Keratinocyte (primary cell): Measurements from ENCODE around the gene SLC25A43. TPM values are rescaled to one million over a fixed set of nuclear protein-coding genes. Genes with fewer than 3 reads are reported as not detected.

ENCODE experiments used
- DNase-seq: peaks from one replicate; pipeline ENCODE4 v3.0.0-alpha.2; 2011; ENCODE audit warnings: low read depth, missing footprints, low spot score
- FAIRE-seq: peaks from 2 replicates; lab custom pipeline; 2011; peaks lifted over from hg19 to GRCh38; lab: Jason Lieb, UNC
- H2AFZ ChIP-seq: 2 replicates; pipeline ENCODE4 v1.6.0; 2012; ENCODE audit warnings: low read length, control low read depth, inconsistent platforms; ENCODE audit not compliant: control insufficient read depth
- H3K27ac ChIP-seq: 2 replicates; pipeline ENCODE4 v1.5.1; 2011; ENCODE audit warnings: low read length; ENCODE audit not compliant: control insufficient read depth, insufficient read depth
- H3K27me3 ChIP-seq: 3 replicates; pipeline ENCODE4 v1.6.0; 2011; ENCODE audit warnings: low read length; ENCODE audit not compliant: control insufficient read depth, insufficient read depth; ENCODE audit errors: extremely low read depth
- H3K36me3 ChIP-seq, 2 experiments: 2 replicates in 1 of 2; 3 replicates in 1 of 2; pipeline ENCODE4 v1.5.1; 2011; ENCODE audit warnings: low read length in 2 of 2, mild to moderate bottlenecking in 1 of 2; ENCODE audit not compliant: control insufficient read depth in 2 of 2, insufficient read depth in 2 of 2; ENCODE audit errors: extremely low read depth in 1 of 2
- H3K4me1 ChIP-seq: 3 replicates; pipeline ENCODE4 v1.5.1; 2011; ENCODE audit warnings: low read length; ENCODE audit not compliant: control insufficient read depth, insufficient read depth; ENCODE audit errors: extremely low read depth
- H3K4me2 ChIP-seq: 3 replicates; pipeline ENCODE4 v1.6.0; 2011; ENCODE audit warnings: low read depth, low read length; ENCODE audit not compliant: control insufficient read depth, insufficient read depth; ENCODE audit errors: extremely low read depth
- H3K4me3 ChIP-seq, 3 experiments: fragments of 200-600 bp in 1 of 3; sonication (generic) in 1 of 3; 2 replicates in 2 of 3; 3 replicates in 1 of 3; pipeline ENCODE4 v1.5.1; 2011 to 2016; ENCODE audit warnings: low read length in 3 of 3, mild to moderate bottlenecking in 3 of 3, control low read depth in 2 of 3, inconsistent platforms in 1 of 3, low read depth in 1 of 3, mixed read lengths in 1 of 3, mixed run types in 1 of 3, moderate library complexity in 1 of 3; ENCODE audit not compliant: control insufficient read depth in 2 of 3, insufficient read depth in 2 of 3; ENCODE audit errors: extremely low read depth in 1 of 3
- H3K79me2 ChIP-seq: 2 replicates; pipeline ENCODE4 v1.6.0; 2012; ENCODE audit warnings: low read length; ENCODE audit not compliant: control insufficient read depth, insufficient read depth
- H3K9ac ChIP-seq: 3 replicates; pipeline ENCODE4 v1.6.0; 2011; ENCODE audit warnings: low read length; ENCODE audit not compliant: control insufficient read depth, insufficient read depth; ENCODE audit errors: extremely low read depth
- H3K9me1 ChIP-seq: 3 replicates; pipeline ENCODE4 v1.6.0; 2011; ENCODE audit warnings: low read length; ENCODE audit not compliant: control insufficient read depth, insufficient read depth; ENCODE audit errors: extremely low read depth
- H3K9me3 ChIP-seq: 2 replicates; pipeline ENCODE4 v1.5.1; 2012; ENCODE audit warnings: low read depth, low read length; ENCODE audit not compliant: control insufficient read depth
- H4K20me1 ChIP-seq: 3 replicates; pipeline ENCODE4 v1.6.0; 2011; ENCODE audit warnings: low read length; ENCODE audit not compliant: control insufficient read depth, insufficient read depth; ENCODE audit errors: extremely low read depth
- EZH2 ChIP-seq: IDR thresholded peaks from one replicate; pipeline ENCODE4 v1.6.1; 2012; ENCODE audit warnings: inconsistent platforms, mild to moderate bottlenecking, low read length, moderate library complexity
- dilution Hi-C: fragments of 300-500 bp; cut with MboI; formaldehyde crosslinking; loops from one replicate; pipeline ENCODE4 v1.7.0; 2020; ENCODE audit warnings: low sequenced_read_pairs; ENCODE audit not compliant: extremely low pct_ligation_motif_present
- polyA plus RNA-seq, 5 experiments: library from polyadenylated mRNA; depleted of rRNA in 3 of 5; stranded (reverse) in 3 of 5; stranded (forward) in 1 of 5; unstranded in 1 of 5; fragments of >200 nt; gene quantifications; 1 replicate in 1 of 5; 2 replicates in 3 of 5; 3 replicates in 1 of 5; pipeline versions ENCODE4 v1.2.1 to v1.2.3, GENCODE V29; 2011 to 2012; ENCODE audit warnings: missing spikeins in 2 of 5, low read depth in 1 of 5, low replicate concordance in 1 of 5
- TF ChIP-seq, protein P1 (sequence below), 3 experiments: IDR thresholded peaks in 1 of 3; conservative IDR thresholded peaks in 1 of 3; optimal IDR thresholded peaks in 1 of 3; 2 replicates in 2 of 3; 3 replicates in 1 of 3; pipeline versions ENCODE3 to v1.5.1; 2011; ENCODE audit warnings: low read length in 3 of 3, mild to moderate bottlenecking in 3 of 3, moderate library complexity in 2 of 3, control low read depth in 1 of 3, inconsistent platforms in 1 of 3; ENCODE audit not compliant: insufficient read depth in 2 of 3; ENCODE audit errors: extremely low read depth in 1 of 3

SLC25A43 gene
- polyA plus RNA-seq, 1 donor (not counting 4 experiments of a cell fraction or from before 2014, with no cell fraction given) = 23.0 TPM

DNA sequence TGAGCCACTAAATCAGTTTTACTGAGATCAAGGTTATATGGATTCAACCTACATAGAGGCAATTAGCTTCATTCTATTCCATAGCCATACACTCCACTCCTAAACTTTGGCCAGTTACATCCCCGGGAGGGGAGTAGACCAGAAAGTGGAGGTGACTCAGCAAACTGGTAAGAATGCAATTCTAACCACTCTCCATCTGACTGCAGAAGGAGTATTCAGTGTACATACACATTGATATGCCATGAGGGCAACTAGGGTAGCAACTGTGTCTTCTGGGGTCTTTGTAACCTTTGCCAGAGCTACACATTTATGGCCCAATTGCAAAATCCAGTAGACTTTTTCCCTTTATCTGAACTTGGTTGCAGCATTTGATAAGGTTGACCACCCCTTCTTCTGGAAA lies 7.6 kb downstream of the SLC25A43 start:
- H3K9me1 ChIP-seq = no peaks in the 10 kb centered on the region
- H3K4me1 ChIP-seq = peaks cover 9% of the 10 kb centered on the region
- H3K79me2 ChIP-seq = peaks cover 22% of the 10 kb centered on the region
- no peak overlapping the region for H2AFZ ChIP-seq
- dilution Hi-C loops = no loop called here
- TF ChIP-seq EZH2 = no peak
- TF ChIP-seq, protein P1, sequence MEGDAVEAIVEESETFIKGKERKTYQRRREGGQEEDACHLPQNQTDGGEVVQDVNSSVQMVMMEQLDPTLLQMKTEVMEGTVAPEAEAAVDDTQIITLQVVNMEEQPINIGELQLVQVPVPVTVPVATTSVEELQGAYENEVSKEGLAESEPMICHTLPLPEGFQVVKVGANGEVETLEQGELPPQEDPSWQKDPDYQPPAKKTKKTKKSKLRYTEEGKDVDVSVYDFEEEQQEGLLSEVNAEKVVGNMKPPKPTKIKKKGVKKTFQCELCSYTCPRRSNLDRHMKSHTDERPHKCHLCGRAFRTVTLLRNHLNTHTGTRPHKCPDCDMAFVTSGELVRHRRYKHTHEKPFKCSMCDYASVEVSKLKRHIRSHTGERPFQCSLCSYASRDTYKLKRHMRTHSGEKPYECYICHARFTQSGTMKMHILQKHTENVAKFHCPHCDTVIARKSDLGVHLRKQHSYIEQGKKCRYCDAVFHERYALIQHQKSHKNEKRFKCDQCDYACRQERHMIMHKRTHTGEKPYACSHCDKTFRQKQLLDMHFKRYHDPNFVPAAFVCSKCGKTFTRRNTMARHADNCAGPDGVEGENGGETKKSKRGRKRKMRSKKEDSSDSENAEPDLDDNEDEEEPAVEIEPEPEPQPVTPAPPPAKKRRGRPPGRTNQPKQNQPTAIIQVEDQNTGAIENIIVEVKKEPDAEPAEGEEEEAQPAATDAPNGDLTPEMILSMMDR (optimal IDR thresholded peaks at IDR 0.05 in 1 of 3, IDR thresholded peaks at IDR 0.05 in 1 of 3, conservative IDR thresholded peaks at IDR 0.05 in 1 of 3; ENCODE audit: extremely low read depth in 1 of 3, insufficient read depth in 2 of 3, low read length in 3 of 3) = no peak
- no peaks in the 10 kb centered on the region for H3K27me3 ChIP-seq
- DNase-seq (no peak), FAIRE-seq (no peak)
- no peaks in the 10 kb centered on the region for H3K9me3 ChIP-seq
- H3K27ac ChIP-seq = no peak overlapping the region
- no peak overlapping the region for H3K4me3 ChIP-seq
- no peaks in the 10 kb centered on the region for H4K20me1 ChIP-seq
- H3K36me3 ChIP-seq = no peaks in the 10 kb centered on the region
- no peak overlapping the region for H3K4me2 ChIP-seq
- H3K9ac ChIP-seq = no peak overlapping the region

DNA sequence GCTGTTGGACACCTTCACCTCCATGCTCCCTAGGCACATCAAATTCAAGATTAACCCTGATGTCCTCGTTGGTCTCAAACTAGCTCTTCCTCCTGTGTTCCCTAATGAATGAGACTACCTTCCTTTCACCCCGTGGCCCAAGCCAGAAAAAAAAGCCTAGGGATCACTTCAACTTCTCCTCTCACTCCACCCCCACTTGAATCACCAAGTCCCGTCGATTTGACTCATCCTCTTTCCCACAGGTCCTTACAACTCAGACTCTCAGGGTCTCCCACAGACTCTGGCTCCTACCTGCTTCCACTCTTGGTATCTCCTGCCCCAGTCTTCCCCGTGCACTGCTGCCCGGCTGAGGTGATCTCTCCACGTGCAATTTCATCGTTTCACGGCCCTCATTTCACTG lies 8.5 kb downstream of the SLC25A43 start:
- Histone ChIP-seq H3K4me1 (peaks cover 12% of the 10 kb centered on the region), H3K27ac (no peak overlapping the region)
- no peak for FAIRE-seq

More for the DNA sequence above, 8.5 kb downstream of the SLC25A43 start:
- Histone ChIP-seq H3K9ac (no peak overlapping the region), H3K4me2 (no peak overlapping the region), H3K79me2 (peaks cover 13% of the 10 kb centered on the region), H3K9me1 (no peaks in the 10 kb centered on the region), H2AFZ (no peak overlapping the region), H3K27me3 (no peaks in the 10 kb centered on the region), H3K36me3 (no peaks in the 10 kb centered on the region), H3K4me3 (no peak overlapping the region), H4K20me1 (no peaks in the 10 kb centered on the region), H3K9me3 (no peaks in the 10 kb centered on the region)
- TF ChIP-seq, protein P1 (optimal IDR thresholded peaks at IDR 0.05 in 1 of 3, IDR thresholded peaks at IDR 0.05 in 1 of 3, conservative IDR thresholded peaks at IDR 0.05 in 1 of 3; ENCODE audit: extremely low read depth in 1 of 3, insufficient read depth in 2 of 3, low read length in 3 of 3) = no peak
- TF ChIP-seq EZH2 = no peak
- DNase-seq = no peak
- dilution Hi-C loops = no loop called here
